HG02973 (cell line): ENCODE measurements around the gene HCFC1R1.
A peak's percentile ranks its signal among the peaks of the same experiment; 100 is the strongest.

Experiments
- ATAC-seq: cut with Tn5 transposase; IDR thresholded peaks from one replicate; pipeline ENCODE4 v1.9.1; 2021; ENCODE audit warnings: moderate library complexity; ENCODE audit not compliant: unreplicated experiment

Gene HCFC1R1

GRCh38 chr16:3020247-3020603 is 3.5 kb downstream of the HCFC1R1 start, which contains the start of gene TNFRSF12A:
TNFRSF12A (plus strand) TSS chr16:3020368; CDS start chr16:3020398, 30 bp downstream.
- ATAC-seq, result no peak

- no peak for ATAC-seq
These were observed 4.0 kb downstream of the HCFC1R1 start for GRCh38 chr16:3019594-3020246.

- ATAC-seq, result no peak
These were observed 5.8 kb downstream of the HCFC1R1 start, which contains the start of gene CLDN6 for GRCh38 chr16:3017794-3018506. CLDN6 (minus strand) TSS chr16:3018183; CDS start chr16:3016021, 2,162 bp downstream.

GRCh38 chr16:3017344-3017743 is 6.4 kb downstream of the HCFC1R1 start:
- ATAC-seq, result no peak

- no peak for ATAC-seq
These were observed 7.7 kb downstream of the HCFC1R1 start for GRCh38 chr16:3015865-3016521.

GRCh38 chr16:3014971-3015370 is 8.8 kb downstream of the HCFC1R1 start:
- ATAC-seq, result no peak

GRCh38 chr16:3013998-3014690 is 9.6 kb downstream of the HCFC1R1 start:
- no peak for ATAC-seq

- ATAC-seq, result no peak
These were observed 10.2 kb downstream of the HCFC1R1 start for GRCh38 chr16:3013491-3013951.

GRCh38 chr16:3012828-3013420 is 10.8 kb downstream of the HCFC1R1 start, which contains the start of gene CLDN9:
CLDN9 (plus strand) TSS chr16:3012923; CDS start chr16:3013363, 440 bp downstream.
- ATAC-seq, result no peak

- ATAC-seq, result no peak
These were observed 11.5 kb downstream of the HCFC1R1 start for GRCh38 chr16:3012246-3012645.

- no peak for ATAC-seq
These were observed 13.2 kb downstream of the HCFC1R1 start for GRCh38 chr16:3010510-3010909.

- ATAC-seq, result no peak
These were observed 14.0 kb downstream of the HCFC1R1 start for GRCh38 chr16:3009568-3010390.

- no peak for ATAC-seq
These were observed 15.1 kb downstream of the HCFC1R1 start for GRCh38 chr16:3008690-3009037.

GRCh38 chr16:3007957-3008689 is 15.6 kb downstream of the HCFC1R1 start:
- no peak for ATAC-seq

- ATAC-seq, result no peak
These were observed 16.4 kb downstream of the HCFC1R1 start for GRCh38 chr16:3007059-3007956.

- ATAC-seq, result no peak
These were observed 18.9 kb downstream of the HCFC1R1 start for GRCh38 chr16:3004781-3005284.

GRCh38 chr16:3004319-3004718 is 19.4 kb downstream of the HCFC1R1 start:
- ATAC-seq, result peak; percentile 11
